Gastrocnemius medialis (tissue), 4 donors: ENCODE data around the gene KIF3A.

Experiments used
- POLR2A ChIP-seq, 2 donors: fragments of 450-650 bp; IDR thresholded peaks; one replicate each; pipeline ENCODE4 v1.6.1; 2017; ENCODE audit warnings: antibody characterized with exemption in 2 of 2, mild to moderate bottlenecking in 2 of 2, moderate library complexity in 2 of 2
- TF ChIP-seq, protein P1 (sequence below), 5 experiments: fragments of 450-650 bp in 3 of 5; fragments of 200-600 bp in 2 of 5; sonication (generic) in 2 of 5; IDR thresholded peaks in 4 of 5; conservative IDR thresholded peaks in 1 of 5; 1 replicate in 4 of 5; 2 replicates in 1 of 5; pipeline ENCODE4 v1.5.1; 2016 to 2019; ENCODE audit warnings: antibody characterized with exemption in 5 of 5, mild to moderate bottlenecking in 3 of 5, moderate library complexity in 3 of 5

- no peak for TF ChIP-seq POLR2A (IDR thresholded peaks at IDR 0.05)
- TF ChIP-seq, protein P1, sequence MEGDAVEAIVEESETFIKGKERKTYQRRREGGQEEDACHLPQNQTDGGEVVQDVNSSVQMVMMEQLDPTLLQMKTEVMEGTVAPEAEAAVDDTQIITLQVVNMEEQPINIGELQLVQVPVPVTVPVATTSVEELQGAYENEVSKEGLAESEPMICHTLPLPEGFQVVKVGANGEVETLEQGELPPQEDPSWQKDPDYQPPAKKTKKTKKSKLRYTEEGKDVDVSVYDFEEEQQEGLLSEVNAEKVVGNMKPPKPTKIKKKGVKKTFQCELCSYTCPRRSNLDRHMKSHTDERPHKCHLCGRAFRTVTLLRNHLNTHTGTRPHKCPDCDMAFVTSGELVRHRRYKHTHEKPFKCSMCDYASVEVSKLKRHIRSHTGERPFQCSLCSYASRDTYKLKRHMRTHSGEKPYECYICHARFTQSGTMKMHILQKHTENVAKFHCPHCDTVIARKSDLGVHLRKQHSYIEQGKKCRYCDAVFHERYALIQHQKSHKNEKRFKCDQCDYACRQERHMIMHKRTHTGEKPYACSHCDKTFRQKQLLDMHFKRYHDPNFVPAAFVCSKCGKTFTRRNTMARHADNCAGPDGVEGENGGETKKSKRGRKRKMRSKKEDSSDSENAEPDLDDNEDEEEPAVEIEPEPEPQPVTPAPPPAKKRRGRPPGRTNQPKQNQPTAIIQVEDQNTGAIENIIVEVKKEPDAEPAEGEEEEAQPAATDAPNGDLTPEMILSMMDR (IDR thresholded peaks at IDR 0.05 in 4 of 5, conservative IDR thresholded peaks at IDR 0.05 in 1 of 5), result no peak
Observed at GRCh38 chr5:132658381-132659302, 78.7 kb downstream of the KIF3A start.
